Tracheal epithelial cell (primary cell): ENCODE data around the gene RAB33B. TPM values are rescaled to one million over a fixed set of nuclear protein-coding genes. Genes with fewer than 3 reads are reported as not detected.

Source experiments
- total RNA-seq: library from RNA; depleted of rRNA; stranded (reverse); fragments of >200 nt; gene quantifications from 2 replicates; pipeline ENCODE4 v1.2.1, GENCODE V29; 2014

The RAB33B gene
- 8.7 and 10.4 TPM in 2 replicates for total RNA-seq

GRCh38 chr4:139454111-139455045 is at the start of gene RAB33B:
Gene RAB33B (plus strand): TSS chr4:139454121. CDS start chr4:139454196, 75 bp downstream.

Other genes starting within 250 kb of the RAB33B start
- gene MGARP, start 173.9 kb upstream of the RAB33B start, total RNA-seq: 0.48 TPM in 1 of 2 replicates, not detected in the other
- gene NAA15, start 152.6 kb upstream of the RAB33B start, total RNA-seq: 28.2 and 38.6 TPM in 2 replicates
- 32.8 and 35.2 TPM in 2 replicates for gene NDUFC1, start 151.6 kb upstream of the RAB33B start, total RNA-seq
- 41.0 and 49.0 TPM in 2 replicates for gene SETD7, start 102.1 kb downstream of the RAB33B start, total RNA-seq
- 28.4 and 61.4 TPM in 2 replicates for gene MGST2, start 211.7 kb downstream of the RAB33B start, total RNA-seq